Right kidney (tissue), 1 donor: Measurements from ENCODE around the gene ADAM33.

Experiments used
- DNase-seq: peaks from one replicate; pipeline ENCODE4 v3.0.0-alpha.2; 2016

Gene ADAM33

DNA sequence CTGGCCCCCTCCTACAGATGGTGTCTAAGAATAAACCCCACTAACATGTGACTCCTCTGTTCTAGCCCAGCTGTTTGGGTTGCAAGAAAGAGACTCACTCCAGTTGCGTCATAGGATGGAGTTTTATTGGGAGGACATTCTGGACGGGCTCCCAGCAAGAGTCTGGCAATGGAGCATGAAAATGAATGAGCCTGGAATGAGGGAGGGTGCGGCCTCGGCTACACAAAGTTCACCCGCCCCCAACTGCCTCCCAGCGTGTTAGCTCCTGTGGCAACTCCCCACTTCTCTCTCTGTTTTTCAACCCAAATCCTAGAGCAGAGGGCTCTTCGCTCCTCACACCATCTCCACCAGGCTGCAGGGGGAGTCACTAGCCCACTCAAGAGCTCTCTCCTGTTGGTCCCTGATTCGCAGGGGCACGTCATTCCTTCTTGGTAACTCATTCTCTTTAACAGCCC lies 5.1 kb upstream of the ADAM33 start:
- no peak for DNase-seq

GRCh38 chr20:3686421-3686820 lies 4.6 kb upstream of the ADAM33 start:
- no peak for DNase-seq

- DNase-seq: no peak
Observed at GRCh38 chr20:3685341-3685740, 3.5 kb upstream of the ADAM33 start.

DNA sequence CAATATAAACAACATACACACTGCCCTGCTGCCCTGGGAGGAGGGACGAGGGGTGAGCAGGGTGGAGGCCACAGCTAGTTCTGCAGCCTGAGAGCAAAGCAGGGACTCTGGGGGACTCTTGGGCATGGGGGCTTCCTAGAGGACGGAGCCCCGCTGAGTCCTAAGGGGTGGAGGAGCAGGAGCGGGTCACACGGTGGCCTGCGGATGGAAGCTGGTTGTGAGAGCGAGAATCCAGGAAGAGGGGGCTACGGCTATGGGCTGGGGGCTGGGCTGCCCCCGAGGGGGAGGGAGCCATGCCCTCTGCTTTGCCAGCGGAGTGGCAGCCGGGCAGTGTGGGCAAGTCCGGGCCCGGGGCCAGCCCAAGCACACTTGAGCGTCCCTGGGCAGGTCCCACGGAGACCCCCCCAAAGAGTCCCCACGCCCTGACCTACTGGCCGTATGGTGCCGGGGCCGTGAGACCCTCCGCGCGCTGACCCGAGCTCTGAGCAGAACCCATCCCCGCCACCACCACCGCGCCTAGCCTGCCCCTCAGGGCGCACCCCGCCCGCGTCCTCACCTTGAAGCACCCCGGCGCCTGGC lies 369 bp downstream of the ADAM33 start:
- no peak for DNase-seq

DNA sequence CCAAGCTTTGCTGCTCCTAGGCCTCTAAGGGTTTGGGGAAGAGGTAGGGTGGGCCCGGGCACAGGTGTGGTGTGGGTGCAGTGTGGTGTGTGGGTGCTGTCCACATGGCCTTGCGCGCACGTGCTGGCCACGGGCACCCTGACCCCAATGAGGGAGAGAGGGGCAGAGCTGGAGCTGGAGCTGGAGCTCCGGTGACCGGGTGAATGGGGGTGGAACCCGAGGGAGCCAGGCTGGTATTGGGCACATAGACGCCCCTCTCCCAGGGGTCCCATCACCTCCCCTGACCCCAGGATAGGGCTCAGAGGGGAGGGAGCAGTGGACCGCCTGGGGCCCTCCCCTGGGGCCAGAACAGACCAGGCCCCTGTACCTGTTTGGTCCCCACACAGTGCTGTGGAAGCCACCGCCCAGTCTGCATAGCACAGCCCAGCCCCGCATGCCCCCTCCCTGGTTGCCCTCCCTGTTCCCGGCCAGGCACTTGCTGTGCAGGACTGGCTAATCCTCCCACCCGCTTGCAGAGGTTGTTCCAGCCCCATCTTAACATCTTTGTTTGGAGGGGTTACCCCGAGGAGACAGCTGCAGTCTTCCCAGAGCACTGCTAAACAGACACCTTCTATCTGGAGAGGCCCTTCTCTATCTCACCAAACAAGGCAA lies 984 bp downstream of the ADAM33 start:
- no peak for DNase-seq

DNA sequence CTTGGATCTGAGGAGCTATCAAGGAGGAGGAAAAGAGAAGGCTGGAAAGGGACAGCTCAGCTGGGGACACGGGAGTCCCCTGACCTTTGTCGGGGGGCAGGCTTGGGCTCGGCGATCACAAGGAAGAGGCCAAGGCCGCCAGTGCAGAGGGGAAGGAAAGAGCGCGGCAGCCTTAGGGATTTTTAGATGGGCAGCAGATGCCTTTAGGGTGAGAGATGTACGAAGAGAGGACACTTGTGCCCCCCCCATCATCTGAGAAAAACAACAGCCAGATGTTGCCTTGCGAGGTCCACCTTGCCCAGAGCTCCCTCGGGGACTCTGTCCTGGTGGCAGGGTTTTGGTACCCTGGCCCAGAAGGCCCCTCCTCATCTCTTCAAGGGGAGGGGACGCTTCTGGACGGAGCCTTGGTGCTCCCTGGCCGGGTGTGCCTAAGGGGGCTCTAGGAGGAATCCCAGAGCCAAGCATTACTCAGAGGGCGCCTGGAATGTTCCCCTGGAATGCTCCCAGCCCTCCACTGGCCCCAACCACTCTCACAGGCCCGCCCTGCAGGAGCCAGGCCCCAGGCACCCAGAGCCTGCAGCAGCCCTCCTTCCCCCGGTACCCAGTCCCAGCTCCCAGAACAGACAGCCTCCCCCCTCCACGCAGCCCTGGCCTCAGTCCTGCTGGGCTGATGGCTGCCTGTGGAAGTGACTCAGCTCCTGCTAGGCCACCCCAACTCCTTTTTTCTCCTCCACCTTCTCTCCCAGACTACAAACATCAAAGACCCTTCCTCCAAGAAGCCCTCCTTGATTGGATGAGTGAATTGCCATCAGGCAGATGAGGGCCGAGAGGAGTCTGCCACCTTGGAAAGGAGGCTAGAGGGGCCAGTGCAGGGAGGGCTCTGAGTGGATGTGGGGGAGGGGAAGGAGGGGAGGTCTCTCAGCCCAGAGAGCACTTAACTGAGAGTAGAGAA lies 1.8 kb downstream of the ADAM33 start:
- DNase-seq: no peak

- DNase-seq: no peak
Observed at GRCh38 chr20:3678856-3679720, 2.7 kb downstream of the ADAM33 start.

DNA sequence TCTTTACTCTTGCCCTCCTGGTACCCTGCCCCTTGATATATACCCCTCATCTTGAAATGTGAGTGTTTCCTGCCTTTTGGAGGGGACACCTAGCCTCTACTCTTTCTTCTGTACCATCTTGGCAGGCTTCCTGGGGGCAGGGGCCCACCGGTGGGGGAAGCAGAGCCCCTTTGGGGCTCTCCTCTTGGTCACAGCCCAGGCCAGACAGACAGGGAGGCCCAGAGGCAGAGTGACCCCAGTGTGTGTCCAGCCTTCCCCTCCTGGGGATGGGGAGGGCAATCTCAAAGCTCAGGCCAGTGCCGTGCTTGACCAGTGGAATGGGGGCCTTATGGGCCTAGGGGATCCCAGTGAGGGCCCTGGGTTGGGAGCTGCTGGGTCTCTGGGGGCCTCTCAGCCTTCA lies 3.6 kb downstream of the ADAM33 start:
- no peak for DNase-seq

- no peak for DNase-seq
Observed at GRCh38 chr20:3677733-3678132, 4.1 kb downstream of the ADAM33 start.

GRCh38 chr20:3674995-3675900 lies 6.6 kb downstream of the ADAM33 start:
- no peak for DNase-seq

DNA sequence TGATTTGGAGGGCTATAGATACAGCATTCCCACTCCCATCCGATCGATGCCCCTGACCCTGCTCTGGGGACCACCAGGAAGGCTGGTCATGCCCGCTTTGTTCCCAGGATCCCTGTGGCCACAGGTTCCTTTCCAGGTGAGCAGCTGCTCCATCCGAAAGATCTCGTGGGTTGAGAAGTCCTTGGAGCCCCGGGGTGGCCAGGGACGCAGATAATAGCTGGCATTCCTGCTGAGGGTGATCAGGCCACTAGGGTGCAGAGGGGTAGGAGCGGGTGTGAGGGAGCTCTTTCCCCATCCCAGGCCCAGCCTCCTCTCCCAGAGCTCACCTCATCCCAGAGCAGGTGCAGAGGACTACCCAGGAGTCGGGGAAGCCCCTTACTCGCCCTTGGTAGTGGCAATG lies 7.4 kb downstream of the ADAM33 start:
- no peak for DNase-seq

DNA sequence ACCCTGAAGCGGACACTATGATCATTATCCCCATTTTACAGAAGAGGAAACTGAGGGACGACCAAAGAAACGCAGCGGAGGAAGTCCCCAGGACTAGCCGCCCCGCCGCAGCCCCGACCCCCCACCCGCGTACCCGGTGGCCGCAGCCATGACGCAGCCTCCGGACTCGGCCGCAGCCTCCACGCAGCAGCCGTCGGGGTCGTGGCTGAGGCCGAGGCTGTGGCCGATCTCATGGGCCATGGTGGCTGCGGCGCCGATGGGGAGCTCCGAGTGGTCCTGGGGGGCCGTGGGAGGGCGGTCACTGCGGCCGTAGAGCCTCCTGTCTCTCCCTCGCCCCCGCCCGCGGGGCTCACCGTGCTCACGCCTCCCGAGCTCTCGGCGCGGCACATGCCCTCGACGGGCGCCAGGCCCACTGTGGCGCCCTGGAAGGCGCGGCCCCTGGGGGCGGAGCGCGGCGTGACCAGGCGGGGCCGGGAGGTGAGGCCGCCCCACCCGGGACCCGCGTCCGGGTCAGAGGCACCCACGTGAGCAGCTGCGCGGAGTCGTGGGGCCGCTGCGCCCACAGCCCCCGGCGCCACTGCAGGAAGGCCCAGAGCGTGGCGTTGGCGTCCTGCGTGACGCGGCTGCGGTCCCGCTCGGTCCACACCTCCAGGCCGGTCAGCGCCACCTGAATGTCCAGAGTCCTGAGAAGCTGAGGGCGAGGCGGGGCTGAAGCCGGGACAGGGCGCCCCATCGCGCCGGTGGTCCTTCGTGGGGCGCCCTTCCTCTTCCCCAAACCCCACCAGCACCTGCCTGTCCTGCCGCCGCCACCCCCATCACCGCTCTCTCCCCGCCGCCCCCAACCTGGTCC lies 8.4 kb downstream of the ADAM33 start:
- no peak for DNase-seq

DNA sequence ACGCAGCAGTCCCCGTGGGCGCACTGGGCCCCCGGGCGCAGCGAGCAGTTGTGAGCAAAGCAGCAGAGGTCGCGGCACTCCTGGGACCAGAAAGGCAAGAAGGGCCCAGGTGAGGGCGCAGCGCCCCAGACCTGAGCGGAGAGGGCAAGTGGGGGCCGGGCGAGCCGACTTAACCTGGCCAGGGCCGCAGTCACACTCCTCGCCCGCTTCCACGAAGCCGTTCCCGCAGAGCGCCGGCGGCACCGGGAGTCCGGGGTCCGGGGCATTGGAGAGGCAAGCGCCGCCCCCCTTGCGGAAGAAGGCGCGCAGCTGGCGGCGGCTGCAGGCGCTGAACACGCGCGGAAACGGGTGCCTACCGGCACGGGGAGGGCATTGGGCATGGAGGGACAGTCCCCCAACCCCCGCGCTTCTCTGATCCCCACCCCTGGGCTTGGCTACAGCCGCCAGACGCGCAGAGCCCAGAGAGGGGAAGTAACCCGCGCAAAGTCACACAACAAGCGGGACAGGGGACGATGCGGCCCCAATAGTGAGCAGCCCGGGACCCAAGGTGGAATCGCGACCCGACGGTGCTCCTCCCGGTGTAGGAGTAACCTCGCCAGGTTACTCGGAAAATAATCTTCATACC lies 9.2 kb downstream of the ADAM33 start:
- no peak for DNase-seq

DNA sequence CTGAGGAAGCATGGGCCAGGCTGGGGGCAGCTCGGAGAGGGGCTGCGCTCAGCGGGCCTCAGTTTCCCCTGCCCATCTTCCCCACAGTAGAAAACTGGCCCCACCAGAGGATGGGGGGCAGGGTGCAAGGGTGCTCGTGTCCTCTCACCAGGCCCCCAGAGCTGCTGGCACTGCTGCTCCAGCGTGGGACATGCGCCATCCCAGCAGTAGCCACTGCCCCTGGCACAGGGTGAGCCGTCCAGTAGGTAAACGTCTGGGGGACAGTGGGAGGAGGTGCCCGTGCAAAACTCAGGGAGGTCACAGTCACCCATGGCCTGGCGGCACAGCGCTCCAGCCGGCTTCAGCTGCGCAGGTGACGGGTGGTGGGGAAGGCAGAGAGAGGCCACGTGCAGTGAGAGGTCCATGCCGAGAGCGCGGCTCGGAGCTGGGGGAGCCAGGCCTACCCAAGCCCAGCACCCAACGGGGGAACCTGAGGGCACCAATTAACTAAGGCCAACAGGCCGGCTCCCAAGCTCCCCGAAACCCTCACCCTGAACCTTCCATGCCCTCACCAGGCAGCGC lies 9.7 kb downstream of the ADAM33 start:
- DNase-seq: no peak

GRCh38 chr20:3670945-3671344 lies 10.9 kb downstream of the ADAM33 start:
- DNase-seq: no peak

GRCh38 chr20:3670511-3670910 lies 11.3 kb downstream of the ADAM33 start:
- DNase-seq: no peak

- no peak for DNase-seq
Observed at GRCh38 chr20:3669710-3670367, 12.0 kb downstream of the ADAM33 start.

DNA sequence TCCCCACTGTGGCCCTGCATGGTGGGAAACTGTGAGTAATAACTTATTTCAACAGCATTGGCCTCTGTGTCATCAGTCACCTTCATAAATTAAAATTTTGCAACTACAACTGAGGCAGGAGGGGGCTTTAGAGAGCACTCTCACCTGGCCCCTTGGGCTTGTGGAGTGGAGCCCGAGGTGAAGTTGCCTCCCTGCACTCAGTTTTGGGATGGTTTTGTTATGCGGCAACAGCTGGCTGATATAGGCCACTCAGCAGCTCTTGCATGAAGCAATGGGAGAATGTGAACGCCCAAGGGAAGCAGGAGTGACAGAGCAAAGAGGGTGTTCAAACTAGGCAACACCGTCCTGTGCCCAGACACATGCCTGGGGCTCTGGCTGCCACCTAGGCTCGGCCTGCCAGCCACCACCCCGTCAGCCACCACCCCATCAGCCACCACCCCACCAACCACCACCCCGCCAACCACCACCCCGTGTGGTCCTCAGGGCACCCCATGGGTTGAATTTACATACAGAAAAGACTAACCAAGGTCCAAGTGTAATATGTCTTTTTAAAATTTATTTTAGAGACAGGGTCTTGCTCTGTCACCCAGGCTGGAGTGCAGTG lies 14.3 kb downstream of the ADAM33 start:
- no peak for DNase-seq
